ENCODE data around the gene LGR6.

Gene LGR6

DNA sequence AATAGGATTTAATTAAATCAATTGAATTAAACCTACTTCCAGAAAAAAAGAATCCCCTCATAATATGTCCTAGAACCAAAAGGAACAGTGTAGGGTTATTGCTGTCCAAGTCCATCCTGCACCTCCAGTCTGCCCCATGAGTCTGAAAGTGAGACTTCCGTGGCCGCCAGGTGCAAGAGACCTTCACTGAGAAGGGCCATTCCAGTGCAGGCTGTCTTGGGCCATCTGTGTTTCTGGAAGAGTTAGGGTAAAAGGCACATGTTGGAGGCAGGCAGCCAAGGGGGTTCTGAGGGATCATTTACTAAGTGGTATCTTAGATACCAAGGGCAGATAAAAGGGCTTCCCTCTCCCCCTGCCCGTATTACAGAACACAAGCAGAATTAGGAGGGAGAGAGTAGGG is 117.1 kb downstream of the LGR6 start:
- Histone ChIP-seq H3K4me1 (ENCODE audit: low read length) (no peaks in the 10 kb centered on the region), H4K20me1 (ENCODE audit: insufficient read depth, low read length) (no peaks in the 10 kb centered on the region), H3K27me3 (replicated peaks; ENCODE audit: insufficient read depth, low read length) (no peaks in the 10 kb centered on the region), H3K9ac (ENCODE audit: low read length) (no peak overlapping the region), H3F3A (ENCODE audit: insufficient read depth, low read length) (no peaks in the 10 kb centered on the region), H3K4me3 (ENCODE audit: low read length) (no peak overlapping the region), H3K27ac (ENCODE audit: low read length) (no peak overlapping the region), H3K9me2 (replicated peaks; ENCODE audit: insufficient read depth, low read length) (no peaks in the 10 kb centered on the region), H3K4me2 (ENCODE audit: low read depth, low read length) (no peak overlapping the region), H2AFZ (ENCODE audit: low read length) (no peak overlapping the region), H3K79me2 (ENCODE audit: low read length) (no peaks in the 10 kb centered on the region), H3K36me3 (replicated peaks; ENCODE audit: insufficient read depth, low read length) (no peaks in the 10 kb centered on the region), H3K9me3 (replicated peaks; ENCODE audit: insufficient read depth, low read length) (no peaks in the 10 kb centered on the region)
- TF ChIP-seq EZH2phosphoT487 (IDR thresholded peaks at IDR 0.05; ENCODE audit: low read length) (no peak), EZH2 (optimal IDR thresholded peaks at IDR 0.05; ENCODE audit: low read depth, low read length) (no peak)
- TF ChIP-seq, protein P1, sequence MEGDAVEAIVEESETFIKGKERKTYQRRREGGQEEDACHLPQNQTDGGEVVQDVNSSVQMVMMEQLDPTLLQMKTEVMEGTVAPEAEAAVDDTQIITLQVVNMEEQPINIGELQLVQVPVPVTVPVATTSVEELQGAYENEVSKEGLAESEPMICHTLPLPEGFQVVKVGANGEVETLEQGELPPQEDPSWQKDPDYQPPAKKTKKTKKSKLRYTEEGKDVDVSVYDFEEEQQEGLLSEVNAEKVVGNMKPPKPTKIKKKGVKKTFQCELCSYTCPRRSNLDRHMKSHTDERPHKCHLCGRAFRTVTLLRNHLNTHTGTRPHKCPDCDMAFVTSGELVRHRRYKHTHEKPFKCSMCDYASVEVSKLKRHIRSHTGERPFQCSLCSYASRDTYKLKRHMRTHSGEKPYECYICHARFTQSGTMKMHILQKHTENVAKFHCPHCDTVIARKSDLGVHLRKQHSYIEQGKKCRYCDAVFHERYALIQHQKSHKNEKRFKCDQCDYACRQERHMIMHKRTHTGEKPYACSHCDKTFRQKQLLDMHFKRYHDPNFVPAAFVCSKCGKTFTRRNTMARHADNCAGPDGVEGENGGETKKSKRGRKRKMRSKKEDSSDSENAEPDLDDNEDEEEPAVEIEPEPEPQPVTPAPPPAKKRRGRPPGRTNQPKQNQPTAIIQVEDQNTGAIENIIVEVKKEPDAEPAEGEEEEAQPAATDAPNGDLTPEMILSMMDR (IDR thresholded peaks at IDR 0.05; ENCODE audit: low read length), result no peak
- no peak for DNase-seq

DNA sequence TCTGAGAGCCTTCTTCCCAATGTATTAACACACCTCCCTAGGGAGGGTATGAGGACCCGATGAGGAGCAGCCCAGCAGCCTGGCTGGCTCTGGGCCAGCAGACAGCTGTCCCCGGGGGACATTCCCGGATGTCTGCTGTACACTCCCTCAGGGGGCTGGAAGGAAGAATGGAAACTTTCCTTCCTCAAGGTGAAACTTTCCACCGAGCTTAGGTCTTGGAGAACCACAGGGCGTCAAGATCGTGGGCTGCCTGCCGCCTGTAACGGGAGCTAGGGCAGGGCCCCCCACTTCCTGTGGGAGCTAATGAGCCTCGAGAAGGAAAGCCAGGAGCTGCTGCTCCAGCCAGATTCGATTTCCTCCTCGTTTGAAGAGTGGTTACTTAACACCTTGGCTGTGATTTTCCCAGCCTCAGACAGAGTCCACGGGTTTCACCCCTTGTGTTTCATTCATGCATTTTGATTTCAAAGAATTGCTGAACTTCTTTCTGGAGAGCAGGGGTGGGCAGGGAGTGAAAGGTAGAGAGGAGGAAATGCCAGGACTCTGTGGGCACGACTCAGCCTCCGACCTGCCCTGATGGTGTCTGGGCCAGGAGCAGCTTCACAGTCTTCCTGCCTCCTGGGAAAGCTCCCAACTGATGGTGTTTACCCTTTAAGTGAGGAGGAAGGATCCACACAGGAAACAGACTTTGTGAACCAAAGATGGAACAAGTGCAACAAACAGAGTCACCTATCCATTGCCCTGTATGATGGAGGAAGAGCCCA is 118.5 kb downstream of the LGR6 start:
- Histone ChIP-seq H4K20me1 (ENCODE audit: insufficient read depth, low read length) (no peaks in the 10 kb centered on the region), H3K4me3 (ENCODE audit: low read length) (no peak overlapping the region), H3K27ac (ENCODE audit: low read length) (no peak overlapping the region), H3K4me1 (ENCODE audit: low read length) (no peaks in the 10 kb centered on the region), H3K9me2 (replicated peaks; ENCODE audit: insufficient read depth, low read length) (no peaks in the 10 kb centered on the region), H3K4me2 (ENCODE audit: low read depth, low read length) (no peak overlapping the region), H3K27me3 (replicated peaks; ENCODE audit: insufficient read depth, low read length) (no peaks in the 10 kb centered on the region), H3K79me2 (ENCODE audit: low read length) (no peaks in the 10 kb centered on the region), H3K9ac (ENCODE audit: low read length) (no peak overlapping the region), H2AFZ (ENCODE audit: low read length) (no peak overlapping the region), H3F3A (ENCODE audit: insufficient read depth, low read length) (no peaks in the 10 kb centered on the region), H3K9me3 (replicated peaks; ENCODE audit: insufficient read depth, low read length) (no peaks in the 10 kb centered on the region), H3K36me3 (replicated peaks; ENCODE audit: insufficient read depth, low read length) (no peaks in the 10 kb centered on the region)
- TF ChIP-seq EZH2phosphoT487 (IDR thresholded peaks at IDR 0.05; ENCODE audit: low read length) (no peak), EZH2 (optimal IDR thresholded peaks at IDR 0.05; ENCODE audit: low read depth, low read length) (no peak)
- TF ChIP-seq, protein P1 (IDR thresholded peaks at IDR 0.05; ENCODE audit: low read length), result no peak
- no peak for DNase-seq

DNA sequence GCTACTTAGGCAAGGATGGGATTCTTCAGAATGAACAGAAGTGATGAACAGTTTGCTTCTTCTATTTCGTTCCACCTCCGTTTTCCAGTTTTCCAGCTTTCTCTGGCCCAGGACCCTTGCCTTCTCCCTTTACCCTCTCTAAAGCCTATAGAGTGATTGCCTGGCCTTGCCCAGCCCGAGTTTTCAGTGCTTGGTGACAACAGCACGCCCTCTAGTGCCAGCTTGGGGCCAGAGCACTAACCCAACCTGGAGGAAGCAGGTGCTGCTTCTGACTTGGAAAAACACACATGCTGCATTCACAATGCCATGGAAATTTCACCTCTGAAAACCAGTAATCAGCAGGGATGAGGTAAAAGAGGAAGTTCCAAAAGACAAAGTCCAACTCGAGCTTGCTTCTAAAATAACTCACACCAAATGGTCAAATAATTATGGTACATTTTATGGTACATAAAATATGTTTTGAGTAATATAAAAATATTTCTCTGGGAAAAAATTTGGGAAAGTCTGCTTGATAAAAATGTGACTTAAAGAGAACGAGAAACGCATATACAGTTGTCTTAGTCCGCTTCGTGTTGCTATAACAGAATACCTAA is 122.1 kb downstream of the LGR6 start:
- DNase-seq, result peak; percentile 85
- H2AFZ ChIP-seq (ENCODE audit: low read length), result no peak overlapping the region
- no peaks in the 10 kb centered on the region for H3F3A ChIP-seq (ENCODE audit: insufficient read depth, low read length)
- no peak overlapping the region for H3K9ac ChIP-seq (ENCODE audit: low read length)
- no peaks in the 10 kb centered on the region for H3K9me2 ChIP-seq (replicated peaks; ENCODE audit: insufficient read depth, low read length)
- no peaks in the 10 kb centered on the region for H3K9me3 ChIP-seq (replicated peaks; ENCODE audit: insufficient read depth, low read length)
- no peaks in the 10 kb centered on the region for H3K27me3 ChIP-seq (replicated peaks; ENCODE audit: insufficient read depth, low read length)
- TF ChIP-seq EZH2 (optimal IDR thresholded peaks at IDR 0.05; ENCODE audit: low read depth, low read length), result no peak
- TF ChIP-seq, protein P1 (IDR thresholded peaks at IDR 0.05; ENCODE audit: low read length), result peak; percentile 100
- no peak for TF ChIP-seq EZH2phosphoT487 (IDR thresholded peaks at IDR 0.05; ENCODE audit: low read length)
- H4K20me1 ChIP-seq (ENCODE audit: insufficient read depth, low read length), result no peaks in the 10 kb centered on the region
- H3K36me3 ChIP-seq (replicated peaks; ENCODE audit: insufficient read depth, low read length), result no peaks in the 10 kb centered on the region
- H3K4me2 ChIP-seq (ENCODE audit: low read depth, low read length), result no peak overlapping the region
- H3K4me3 ChIP-seq (ENCODE audit: low read length), result no peak overlapping the region
- no peaks in the 10 kb centered on the region for H3K4me1 ChIP-seq (ENCODE audit: low read length)
- H3K27ac ChIP-seq (ENCODE audit: low read length), result no peak overlapping the region
- H3K79me2 ChIP-seq (ENCODE audit: low read length), result no peaks in the 10 kb centered on the region

All from MM.1S (cell line).